ENCODE results near the gene ELK1.

DNA sequence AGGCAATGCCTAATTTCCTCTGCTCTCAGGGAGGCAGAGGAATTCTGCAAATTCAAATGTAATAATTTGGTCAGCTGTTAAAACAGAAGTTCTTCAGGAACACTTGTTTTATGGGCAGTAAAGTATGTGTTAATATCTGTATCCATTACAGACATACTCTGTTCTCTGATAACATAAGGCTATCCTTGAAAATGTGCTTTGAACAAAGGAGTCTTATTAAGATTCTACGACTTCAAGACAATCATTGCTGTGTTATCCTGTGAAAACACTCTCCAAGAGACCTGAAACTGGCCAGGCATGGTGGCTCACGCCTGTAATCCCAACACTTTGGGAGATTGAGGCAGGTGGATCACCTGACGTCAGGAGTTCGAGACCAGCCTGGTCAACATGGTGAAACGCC, 18.7 kb downstream of the ELK1 start:
- TF ChIP-seq CTCF (IDR thresholded peaks at IDR 0.05 in 2 of 3, conservative IDR thresholded peaks at IDR 0.05 in 1 of 3; ENCODE audit: borderline replicate concordance in 1 of 3, insufficient read depth in 1 of 3, low read depth in 2 of 3, low read length in 2 of 3) (no peak), EZH2 (IDR thresholded peaks at IDR 0.05) (no peak), POLR2AphosphoS5 (IDR thresholded peaks at IDR 0.05; ENCODE audit: low read depth, low read length) (no peak), JUND (IDR thresholded peaks at IDR 0.05) (no peak), EZH2phosphoT487 (IDR thresholded peaks at IDR 0.05; ENCODE audit: borderline replicate concordance) (no peak), POLR2A (IDR thresholded peaks at IDR 0.05; ENCODE audit: borderline replicate concordance, extremely low read depth, insufficient read depth, insufficient read length) (no peak), ELF1 (IDR thresholded peaks at IDR 0.05; ENCODE audit: borderline replicate concordance, low read depth) (no peak), EGR1 (IDR thresholded peaks at IDR 0.05; ENCODE audit: low read depth) (no peak), TCF7L2 (IDR thresholded peaks at IDR 0.05; ENCODE audit: borderline replicate concordance, extremely low read depth, insufficient read depth, insufficient read length) (no peak), CBX3 (IDR thresholded peaks at IDR 0.05; ENCODE audit: low read depth) (no peak)
